ENCODE results near the gene IKZF4. TPM values are rescaled to one million over a fixed set of nuclear protein-coding genes. Genes with fewer than 3 reads are reported as not detected.
"Not testable (repeated sequence)": the region's sequence is repeated elsewhere in the genome, so short reads cannot be mapped to it uniquely, and the experiment has no call there.

The IKZF4 gene
- total RNA-seq, 1 donor, result 2.5 TPM

- no peaks in the 10 kb centered on the region for H4K20me1 ChIP-seq (ENCODE audit: insufficient read depth, low read length)
- H2AFZ ChIP-seq (ENCODE audit: low read length), result no peak overlapping the region
- no peaks in the 10 kb centered on the region for H3K27me3 ChIP-seq (ENCODE audit: insufficient read depth, low read length)
Observed at GRCh38 chr12:56001487-56002100, 19.2 kb upstream of the IKZF4 start.

GRCh38 chr12:56003376-56003775, 17.5 kb upstream of the IKZF4 start:
- not testable (repeated sequence) for H3K79me2 ChIP-seq (ENCODE audit: insufficient read depth, low read length); DNase-seq (ENCODE audit: insufficient read length, low spot score, missing footprints); H2AFZ ChIP-seq (ENCODE audit: low read length); H3K9me3 ChIP-seq (ENCODE audit: low read depth, low read length); H3K4me1 ChIP-seq (ENCODE audit: insufficient read depth, low read length); H3K27ac ChIP-seq (ENCODE audit: low read depth, low read length); H4K20me1 ChIP-seq (ENCODE audit: insufficient read depth, low read length); H3K4me3 ChIP-seq (ENCODE audit: insufficient read depth, low read length); H3K27me3 ChIP-seq (ENCODE audit: insufficient read depth, low read length); H3K4me2 ChIP-seq (ENCODE audit: insufficient read depth, low read length)
- peaks cover 10% of the 10 kb centered on the region for H3K36me3 ChIP-seq (ENCODE audit: insufficient read depth, low read length)

More at GRCh38 chr12:56001487-56002100, 19.2 kb upstream of the IKZF4 start:
- Histone ChIP-seq H3K27ac (ENCODE audit: low read depth, low read length) (no peak overlapping the region), H3K4me2 (ENCODE audit: insufficient read depth, low read length) (no peak overlapping the region), H3K79me2 (ENCODE audit: insufficient read depth, low read length) (peaks cover 12% of the 10 kb centered on the region), H3K4me3 (ENCODE audit: insufficient read depth, low read length) (no peak overlapping the region), H3K9me3 (ENCODE audit: low read depth, low read length) (no peaks in the 10 kb centered on the region), H3K4me1 (ENCODE audit: insufficient read depth, low read length) (peaks cover 10% of the 10 kb centered on the region), H3K36me3 (ENCODE audit: insufficient read depth, low read length) (peaks cover 10% of the 10 kb centered on the region)
- DNase-seq (ENCODE audit: insufficient read length, low spot score, missing footprints), result peak; percentile 22
- TF ChIP-seq CTCF (IDR thresholded peaks at IDR 0.05; ENCODE audit: extremely low read depth, low read depth, low read length), result no peak

GRCh38 chr12:56004211-56004610, 16.6 kb upstream of the IKZF4 start:
- Histone ChIP-seq H3K4me1 (ENCODE audit: insufficient read depth, low read length) (peaks cover 7% of the 10 kb centered on the region), H3K9me3 (ENCODE audit: low read depth, low read length) (no peaks in the 10 kb centered on the region), H2AFZ (ENCODE audit: low read length) (no peak overlapping the region), H3K4me3 (ENCODE audit: insufficient read depth, low read length) (no peak overlapping the region), H4K20me1 (ENCODE audit: insufficient read depth, low read length) (no peaks in the 10 kb centered on the region), H3K36me3 (ENCODE audit: insufficient read depth, low read length) (peaks cover 10% of the 10 kb centered on the region), H3K79me2 (ENCODE audit: insufficient read depth, low read length) (no peaks in the 10 kb centered on the region), H3K27me3 (ENCODE audit: insufficient read depth, low read length) (no peaks in the 10 kb centered on the region), H3K27ac (ENCODE audit: low read depth, low read length) (no peak overlapping the region), H3K4me2 (ENCODE audit: insufficient read depth, low read length) (no peak overlapping the region)
- TF ChIP-seq CTCF (IDR thresholded peaks at IDR 0.05; ENCODE audit: extremely low read depth, low read depth, low read length), result no peak
- DNase-seq (ENCODE audit: insufficient read length, low spot score, missing footprints), result no peak

- DNase-seq (ENCODE audit: insufficient read length, low spot score, missing footprints), result peak; percentile 91
- no peaks in the 10 kb centered on the region for H3K9me3 ChIP-seq (ENCODE audit: low read depth, low read length)
- no peaks in the 10 kb centered on the region for H3K27me3 ChIP-seq (ENCODE audit: insufficient read depth, low read length)
- H3K79me2 ChIP-seq (ENCODE audit: insufficient read depth, low read length), result no peaks in the 10 kb centered on the region
- peak overlapping the region; percentile 86 for H2AFZ ChIP-seq (ENCODE audit: low read length)
- H3K4me1 ChIP-seq (ENCODE audit: insufficient read depth, low read length), result peaks cover 7% of the 10 kb centered on the region
- H3K27ac ChIP-seq (ENCODE audit: low read depth, low read length), result peak overlapping the region; percentile 24
- peak overlapping the region; percentile 77 for H3K4me3 ChIP-seq (ENCODE audit: insufficient read depth, low read length)
- TF ChIP-seq CTCF (IDR thresholded peaks at IDR 0.05; ENCODE audit: extremely low read depth, low read depth, low read length), result no peak
- peaks cover 3% of the 10 kb centered on the region for H3K36me3 ChIP-seq (ENCODE audit: insufficient read depth, low read length)
- no peaks in the 10 kb centered on the region for H4K20me1 ChIP-seq (ENCODE audit: insufficient read depth, low read length)
- peak overlapping the region; percentile 92 for H3K4me2 ChIP-seq (ENCODE audit: insufficient read depth, low read length)
Observed at GRCh38 chr12:56007564-56008559, 13.0 kb upstream of the IKZF4 start.

Measured in osteoblast (primary cell).